ENCODE data around the gene IGFBP5. TPM values are rescaled to one million over a fixed set of nuclear protein-coding genes. Genes with fewer than 3 reads are reported as not detected.

Gene IGFBP5
- polyA plus RNA-seq, 2 donors = 29.4 to 46.5 TPM

DNA sequence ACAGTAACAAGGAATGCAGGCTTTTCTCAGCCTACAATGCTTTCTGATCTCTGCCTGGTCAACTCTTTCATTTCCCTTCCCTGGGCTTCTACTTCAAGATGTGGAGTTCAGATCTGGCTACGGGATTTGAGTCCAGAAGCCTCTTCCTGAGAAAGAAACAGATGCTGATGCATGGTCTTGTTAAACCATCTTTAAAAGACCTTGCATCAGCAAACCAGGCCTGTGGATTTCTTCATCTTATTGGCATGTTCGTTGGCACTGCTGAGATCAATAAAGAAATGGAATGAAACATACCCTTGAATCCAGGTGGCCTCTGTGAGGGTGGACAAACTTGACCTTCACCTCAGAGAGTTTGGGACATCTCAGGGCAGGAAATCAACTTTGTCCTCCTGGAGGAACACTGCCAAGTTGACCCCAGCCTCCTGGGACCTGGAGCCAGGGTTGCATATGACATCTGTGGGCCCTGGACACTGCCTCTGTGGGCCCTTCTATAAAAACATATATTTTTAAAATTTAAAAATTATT, 40.8 kb downstream of the IGFBP5 start:
- WGBS, 2 donors = 63 to 81% methylated on average over 2 of the region's 2 CpGs
- Histone ChIP-seq H3K4me3 (ENCODE audit: low read depth in 1 of 2, low read length in 2 of 2) (no peak overlapping the region), H3K27me3 (ENCODE audit: control insufficient read depth in 1 of 2, insufficient read depth in 2 of 2, low read length in 2 of 2) (no peaks in the 10 kb centered on the region), H3K9me3 (ENCODE audit: control insufficient read depth in 2 of 2, insufficient read depth in 1 of 2, low read depth in 1 of 2, low read length in 1 of 2) (no peaks in the 10 kb centered on the region), H3K36me3 (ENCODE audit: control insufficient read depth in 2 of 2, insufficient read depth in 2 of 2, low read length in 1 of 2) (peaks cover 0 to 3% of the 10 kb centered on the region in 2 donors), H3K4me1 (ENCODE audit: control insufficient read depth in 2 of 2, insufficient read depth in 2 of 2, low read length in 1 of 2) (peaks cover 5 to 10% of the 10 kb centered on the region in 2 donors), H3K27ac (ENCODE audit: low read depth in 2 of 2, low read length in 1 of 2) (no peak overlapping the region)

DNA sequence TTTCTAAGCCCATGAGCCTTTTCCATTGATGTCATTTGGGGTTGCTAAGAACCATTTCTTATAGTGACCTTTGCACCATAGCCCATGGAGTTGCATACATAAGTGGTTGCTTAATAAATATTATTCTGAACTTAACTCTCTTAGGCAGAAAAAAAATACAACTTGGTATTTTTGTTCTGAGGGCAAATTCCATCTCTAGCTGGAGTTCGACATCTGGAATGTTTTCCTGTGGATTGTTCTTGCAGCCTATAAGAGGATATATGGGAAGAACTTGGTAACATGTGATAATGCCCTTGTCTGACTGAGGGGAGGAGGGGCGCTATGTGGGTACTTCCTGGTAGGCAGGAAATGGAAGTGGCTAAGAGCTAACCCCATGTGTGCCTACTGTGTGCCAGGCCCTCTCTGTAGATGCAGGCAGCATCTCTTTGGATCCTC, 41.4 kb downstream of the IGFBP5 start:
- H3K4me3 ChIP-seq (ENCODE audit: low read depth in 1 of 2, low read length in 2 of 2) = no peak overlapping the region
- H3K4me1 ChIP-seq (ENCODE audit: control insufficient read depth in 2 of 2, insufficient read depth in 2 of 2, low read length in 1 of 2) = peaks cover 5 to 11% of the 10 kb centered on the region in 2 donors
- H3K27ac ChIP-seq (ENCODE audit: low read depth in 2 of 2, low read length in 1 of 2) = no peak overlapping the region
- peaks cover 0 to 3% of the 10 kb centered on the region in 2 donors for H3K36me3 ChIP-seq (ENCODE audit: control insufficient read depth in 2 of 2, insufficient read depth in 2 of 2, low read length in 1 of 2)
- no peaks in the 10 kb centered on the region for H3K27me3 ChIP-seq (ENCODE audit: control insufficient read depth in 1 of 2, insufficient read depth in 2 of 2, low read length in 2 of 2)
- 51 to 61% methylated on average over 2 of the region's 2 CpGs for WGBS, 2 donors
- no peaks in the 10 kb centered on the region for H3K9me3 ChIP-seq (ENCODE audit: control insufficient read depth in 2 of 2, insufficient read depth in 1 of 2, low read depth in 1 of 2, low read length in 1 of 2)

DNA sequence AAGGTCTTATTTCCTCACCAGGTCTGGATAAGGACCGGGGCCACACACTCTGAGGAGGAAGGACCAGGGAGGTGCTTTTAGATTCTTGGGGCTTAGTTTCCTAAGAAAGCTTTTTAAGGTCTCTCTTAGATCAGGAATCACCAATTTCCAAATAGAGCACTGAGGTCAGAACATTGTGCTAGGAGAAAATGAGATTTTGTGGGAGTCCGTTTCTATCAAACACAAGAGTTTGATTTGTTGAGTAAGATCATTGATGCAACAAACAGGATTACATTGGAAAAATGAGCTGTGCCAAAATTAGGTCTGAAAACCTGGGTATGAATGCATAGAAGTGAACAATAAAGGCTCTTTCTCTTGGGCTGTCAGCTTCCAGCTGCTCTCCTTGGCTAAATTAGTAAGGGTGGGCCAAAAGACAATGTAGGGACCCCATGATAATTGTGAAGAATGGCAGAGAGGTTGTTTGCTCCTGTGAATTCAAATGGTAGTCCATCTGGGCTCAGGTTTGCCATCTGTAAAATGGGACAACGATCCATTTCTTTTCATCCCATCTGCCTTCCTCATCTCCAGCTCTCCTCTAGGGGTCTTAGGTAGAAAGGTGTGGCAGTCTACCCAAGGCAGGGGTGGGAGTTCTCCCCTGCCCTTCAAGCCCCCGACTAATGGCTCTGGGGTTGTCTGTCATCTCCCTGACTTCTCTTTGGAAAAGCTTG, 42.1 kb downstream of the IGFBP5 start:
- WGBS, 2 donors = 84 to 89% methylated on average over 4 of the region's 4 CpGs
- H3K36me3 ChIP-seq (ENCODE audit: control insufficient read depth in 2 of 2, insufficient read depth in 2 of 2, low read length in 1 of 2) = peaks cover 0 to 3% of the 10 kb centered on the region in 2 donors
- H3K27ac ChIP-seq (ENCODE audit: low read depth in 2 of 2, low read length in 1 of 2) = no peak overlapping the region
- H3K4me1 ChIP-seq (ENCODE audit: control insufficient read depth in 2 of 2, insufficient read depth in 2 of 2, low read length in 1 of 2) = peaks cover 5 to 9% of the 10 kb centered on the region in 2 donors
- no peaks in the 10 kb centered on the region for H3K27me3 ChIP-seq (ENCODE audit: control insufficient read depth in 1 of 2, insufficient read depth in 2 of 2, low read length in 2 of 2)
- H3K4me3 ChIP-seq (ENCODE audit: low read depth in 1 of 2, low read length in 2 of 2) = no peak overlapping the region
- no peaks in the 10 kb centered on the region for H3K9me3 ChIP-seq (ENCODE audit: control insufficient read depth in 2 of 2, insufficient read depth in 1 of 2, low read depth in 1 of 2, low read length in 1 of 2)

DNA sequence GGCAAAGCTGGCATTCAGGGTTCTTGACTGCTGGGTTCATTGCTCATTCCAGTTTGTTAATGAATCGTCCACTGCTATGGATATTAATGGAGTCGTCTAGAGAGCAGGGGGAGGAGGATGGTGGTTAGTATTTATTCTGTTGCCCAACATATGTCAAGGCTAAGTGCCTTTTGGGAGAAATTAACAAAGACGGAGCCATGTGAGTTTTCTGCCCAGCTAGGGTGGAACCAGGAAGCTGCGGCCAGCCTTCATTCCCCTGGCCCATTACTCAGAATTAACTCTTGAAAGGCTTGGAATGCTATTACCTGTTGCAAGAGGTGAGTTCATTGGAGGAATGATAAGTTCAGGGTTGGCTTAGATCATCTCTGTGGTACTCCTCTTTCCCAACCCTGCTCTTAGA, 42.8 kb downstream of the IGFBP5 start:
- Histone ChIP-seq H3K27ac (ENCODE audit: low read depth in 2 of 2, low read length in 1 of 2) (no peak overlapping the region), H3K4me1 (ENCODE audit: control insufficient read depth in 2 of 2, insufficient read depth in 2 of 2, low read length in 1 of 2) (peaks cover 4 to 9% of the 10 kb centered on the region in 2 donors), H3K27me3 (ENCODE audit: control insufficient read depth in 1 of 2, insufficient read depth in 2 of 2, low read length in 2 of 2) (no peaks in the 10 kb centered on the region), H3K4me3 (ENCODE audit: low read depth in 1 of 2, low read length in 2 of 2) (no peak overlapping the region), H3K36me3 (ENCODE audit: control insufficient read depth in 2 of 2, insufficient read depth in 2 of 2, low read length in 1 of 2) (peaks cover 0 to 3% of the 10 kb centered on the region in 2 donors), H3K9me3 (ENCODE audit: control insufficient read depth in 2 of 2, insufficient read depth in 1 of 2, low read depth in 1 of 2, low read length in 1 of 2) (no peaks in the 10 kb centered on the region)
- 34 to 60% methylated on average over 4 of the region's 4 CpGs for WGBS, 2 donors

DNA sequence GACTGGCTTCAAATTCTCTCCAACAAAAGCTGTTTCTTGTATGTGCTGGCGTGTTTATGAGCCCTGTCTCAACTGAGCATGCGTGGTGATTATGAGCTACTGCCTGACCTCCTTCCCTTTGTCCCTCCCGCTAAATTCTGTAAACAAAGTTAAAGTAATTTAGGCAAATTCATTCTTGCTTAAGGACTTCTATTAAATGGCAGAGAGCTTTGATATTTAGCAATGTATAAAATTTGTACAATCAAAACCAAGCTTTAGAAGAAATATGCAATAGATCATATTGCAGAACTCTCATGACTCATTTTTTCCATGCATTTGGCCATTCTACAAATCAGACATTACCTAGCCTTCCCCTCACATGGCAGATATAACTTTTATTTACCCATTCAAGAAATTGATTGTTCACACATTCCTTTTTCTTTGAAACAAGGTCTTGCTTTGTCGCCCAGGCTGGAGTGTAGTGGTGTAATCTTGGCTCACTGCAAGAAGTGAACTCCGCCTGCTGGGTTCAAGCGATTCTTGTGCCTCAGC, 43.9 kb downstream of the IGFBP5 start:
- 66 to 67% methylated on average over 6 of the region's 6 CpGs for WGBS, 2 donors
- Histone ChIP-seq H3K4me3 (ENCODE audit: low read depth in 1 of 2, low read length in 2 of 2) (no peak overlapping the region), H3K4me1 (ENCODE audit: control insufficient read depth in 2 of 2, insufficient read depth in 2 of 2, low read length in 1 of 2) (peaks cover 2 to 3% of the 10 kb centered on the region in 2 donors), H3K36me3 (ENCODE audit: control insufficient read depth in 2 of 2, insufficient read depth in 2 of 2, low read length in 1 of 2) (peaks cover 0 to 3% of the 10 kb centered on the region in 2 donors), H3K27ac (ENCODE audit: low read depth in 2 of 2, low read length in 1 of 2) (no peak overlapping the region), H3K27me3 (ENCODE audit: control insufficient read depth in 1 of 2, insufficient read depth in 2 of 2, low read length in 2 of 2) (no peaks in the 10 kb centered on the region), H3K9me3 (ENCODE audit: control insufficient read depth in 2 of 2, insufficient read depth in 1 of 2, low read depth in 1 of 2, low read length in 1 of 2) (no peaks in the 10 kb centered on the region)

DNA sequence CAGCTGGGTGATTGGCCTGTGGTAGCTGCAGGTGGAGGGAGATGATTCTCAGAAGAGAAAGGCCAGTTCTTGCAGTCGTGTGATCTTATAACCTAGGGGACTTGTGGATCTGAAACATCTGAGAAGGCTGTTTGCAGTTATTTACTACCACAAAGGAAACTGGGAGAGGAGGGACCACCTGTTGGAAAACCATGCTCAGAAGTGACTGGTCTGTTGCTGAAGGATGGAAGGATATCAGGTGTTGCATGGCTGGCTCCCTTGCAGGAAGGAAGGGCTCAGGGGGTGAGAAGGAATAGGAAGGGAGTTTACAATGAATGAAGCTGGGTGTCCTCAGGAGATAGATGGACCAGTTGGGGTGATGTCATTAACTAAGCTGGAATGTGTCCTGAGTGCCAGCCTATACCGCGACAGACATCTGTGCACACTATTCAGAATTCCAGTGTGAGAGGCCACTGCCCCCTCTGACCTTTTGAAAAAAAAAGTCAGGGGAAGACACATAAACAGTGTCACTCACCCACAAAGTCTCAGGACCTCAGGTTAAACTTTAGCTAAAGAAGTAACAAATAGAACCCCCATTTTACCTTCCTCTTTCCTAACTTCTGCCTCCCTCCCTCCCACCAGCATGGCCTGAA, 44.6 kb downstream of the IGFBP5 start:
- Histone ChIP-seq H3K9me3 (ENCODE audit: control insufficient read depth in 2 of 2, insufficient read depth in 1 of 2, low read depth in 1 of 2, low read length in 1 of 2) (no peaks in the 10 kb centered on the region), H3K36me3 (ENCODE audit: control insufficient read depth in 2 of 2, insufficient read depth in 2 of 2, low read length in 1 of 2) (no peaks in the 10 kb centered on the region), H3K27ac (ENCODE audit: low read depth in 2 of 2, low read length in 1 of 2) (no peak overlapping the region), H3K4me1 (ENCODE audit: control insufficient read depth in 2 of 2, insufficient read depth in 2 of 2, low read length in 1 of 2) (peaks cover 2 to 3% of the 10 kb centered on the region in 2 donors), H3K27me3 (ENCODE audit: control insufficient read depth in 1 of 2, insufficient read depth in 2 of 2, low read length in 2 of 2) (no peaks in the 10 kb centered on the region), H3K4me3 (ENCODE audit: low read depth in 1 of 2, low read length in 2 of 2) (no peak overlapping the region)
- 70 to 76% methylated on average over 3 of the region's 3 CpGs for WGBS, 2 donors

DNA sequence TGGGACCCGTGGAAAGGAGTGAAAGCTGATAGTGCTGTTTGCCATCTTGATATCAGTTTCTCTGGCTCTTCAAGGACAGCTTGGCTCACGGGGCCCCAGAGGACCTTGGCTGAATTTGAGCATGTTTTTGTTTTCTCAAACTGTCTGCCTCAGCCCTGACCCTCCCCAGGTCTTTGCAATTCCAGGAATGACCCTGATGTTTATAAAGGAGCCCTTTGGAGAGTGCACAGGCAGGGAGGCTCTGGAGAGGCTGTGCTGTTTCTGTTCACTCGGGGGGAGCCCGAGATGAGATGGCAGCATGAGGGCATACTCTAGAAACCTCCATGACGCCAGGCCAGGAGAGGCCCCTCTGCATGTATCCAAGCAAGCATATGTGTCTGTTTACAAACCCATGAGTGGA, 45.8 kb downstream of the IGFBP5 start:
- H3K4me1 ChIP-seq (ENCODE audit: control insufficient read depth in 2 of 2, insufficient read depth in 2 of 2, low read length in 1 of 2) = peaks cover 2 to 3% of the 10 kb centered on the region in 2 donors
- H3K27me3 ChIP-seq (ENCODE audit: control insufficient read depth in 1 of 2, insufficient read depth in 2 of 2, low read length in 2 of 2) = no peaks in the 10 kb centered on the region
- no peaks in the 10 kb centered on the region for H3K36me3 ChIP-seq (ENCODE audit: control insufficient read depth in 2 of 2, insufficient read depth in 2 of 2, low read length in 1 of 2)
- 65 to 76% methylated on average over 5 of the region's 5 CpGs for WGBS, 2 donors
- no peak overlapping the region for H3K4me3 ChIP-seq (ENCODE audit: low read depth in 1 of 2, low read length in 2 of 2)
- no peaks in the 10 kb centered on the region for H3K9me3 ChIP-seq (ENCODE audit: control insufficient read depth in 2 of 2, insufficient read depth in 1 of 2, low read depth in 1 of 2, low read length in 1 of 2)
- no peak overlapping the region for H3K27ac ChIP-seq (ENCODE audit: low read depth in 2 of 2, low read length in 1 of 2)

DNA sequence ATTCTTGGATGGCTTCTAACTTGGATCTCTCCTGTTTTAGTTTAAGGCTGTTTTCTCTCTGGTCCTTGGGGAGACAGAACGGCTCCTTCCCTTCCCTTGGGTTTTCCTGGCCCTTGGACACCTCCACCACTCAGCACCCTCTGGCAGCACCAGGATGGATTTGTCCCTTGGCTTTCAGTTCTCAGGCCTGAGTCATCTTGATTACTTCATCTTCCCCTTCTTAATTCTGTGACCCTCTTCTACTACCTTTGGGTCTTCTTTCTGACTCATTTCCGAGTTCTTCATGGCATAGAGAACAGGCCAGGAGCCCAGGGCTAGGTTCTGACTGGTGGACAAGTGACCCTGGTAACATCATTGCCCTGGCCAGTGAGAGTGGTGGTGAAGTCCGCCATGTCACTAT, 47.2 kb downstream of the IGFBP5 start:
- Histone ChIP-seq H3K36me3 (ENCODE audit: control insufficient read depth in 2 of 2, insufficient read depth in 2 of 2, low read length in 1 of 2) (no peaks in the 10 kb centered on the region), H3K9me3 (ENCODE audit: control insufficient read depth in 2 of 2, insufficient read depth in 1 of 2, low read depth in 1 of 2, low read length in 1 of 2) (no peaks in the 10 kb centered on the region), H3K27me3 (ENCODE audit: control insufficient read depth in 1 of 2, insufficient read depth in 2 of 2, low read length in 2 of 2) (no peaks in the 10 kb centered on the region), H3K27ac (ENCODE audit: low read depth in 2 of 2, low read length in 1 of 2) (no peak overlapping the region), H3K4me3 (ENCODE audit: low read depth in 1 of 2, low read length in 2 of 2) (no peak overlapping the region), H3K4me1 (ENCODE audit: control insufficient read depth in 2 of 2, insufficient read depth in 2 of 2, low read length in 1 of 2) (peaks cover 9 to 10% of the 10 kb centered on the region in 2 donors)
- 74 to 77% methylated on average over 3 of the region's 3 CpGs for WGBS, 2 donors

DNA sequence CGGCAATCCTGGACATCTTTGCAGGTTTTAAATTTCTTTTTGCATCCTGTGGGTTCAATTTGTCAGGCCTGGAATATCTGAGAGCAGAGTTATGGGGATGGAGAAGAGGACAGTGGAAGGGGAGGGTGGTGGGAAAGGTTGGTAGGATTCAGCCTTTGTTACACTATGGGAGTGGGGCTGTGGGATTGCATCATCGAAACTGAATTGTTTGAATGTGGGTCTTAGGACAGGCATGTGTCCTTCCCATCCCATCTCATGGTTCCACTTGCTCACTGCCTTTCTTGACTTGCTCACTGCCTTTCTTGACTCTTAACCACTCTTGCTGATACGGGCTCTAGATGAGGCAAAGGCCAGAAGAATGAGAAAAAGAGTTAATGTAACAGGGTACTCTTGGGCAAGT, 49.2 kb downstream of the IGFBP5 start:
- Histone ChIP-seq H3K36me3 (ENCODE audit: control insufficient read depth in 2 of 2, insufficient read depth in 2 of 2, low read length in 1 of 2) (no peaks in the 10 kb centered on the region), H3K4me3 (ENCODE audit: low read depth in 1 of 2, low read length in 2 of 2) (no peak overlapping the region), H3K27ac (ENCODE audit: low read depth in 2 of 2, low read length in 1 of 2) (no peak overlapping the region), H3K27me3 (ENCODE audit: control insufficient read depth in 1 of 2, insufficient read depth in 2 of 2, low read length in 2 of 2) (no peaks in the 10 kb centered on the region), H3K9me3 (ENCODE audit: control insufficient read depth in 2 of 2, insufficient read depth in 1 of 2, low read depth in 1 of 2, low read length in 1 of 2) (no peaks in the 10 kb centered on the region), H3K4me1 (ENCODE audit: control insufficient read depth in 2 of 2, insufficient read depth in 2 of 2, low read length in 1 of 2) (peaks cover 10% of the 10 kb centered on the region in 2 donors)
- 93 to 97% methylated on average over 3 of the region's 3 CpGs for WGBS, 2 donors

Measured in esophagus (tissue), 2 donors.